Gastrocnemius medialis (tissue), 4 donors: Measurements from ENCODE around the gene PINK1. TPM values are rescaled to one million over a fixed set of nuclear protein-coding genes. Genes with fewer than 3 reads are reported as not detected.

Experiments used
- ATAC-seq, 2 donors: fragments of 150-250 bp; one replicate each; pipeline ENCODE4 v1.9.1; 2016
- DNase-seq, 2 donors: peaks; one replicate each; pipeline ENCODE4 v3.0.0-alpha.2; 2019
- H3K27ac ChIP-seq, 4 donors: fragments of 200-600 bp; sonication (generic); 1 replicate in 1 of 4; 2 replicates in 3 of 4; pipeline ENCODE4 v1.5.1; 2016 to 2018; ENCODE audit warnings: mild to moderate bottlenecking in 2 of 4, moderate library complexity in 1 of 4
- H3K27me3 ChIP-seq, 3 donors: fragments of 200-600 bp; sonication (generic) in 2 of 3; 1 replicate in 1 of 3; 2 replicates in 2 of 3; pipeline versions ENCODE4 v1.5.1 to v1.6.0; 2016 to 2019; ENCODE audit warnings: mild to moderate bottlenecking in 1 of 3, moderate library complexity in 1 of 3
- H3K36me3 ChIP-seq, 2 donors: fragments of 200-600 bp; sonication (generic) in 1 of 2; one replicate each; pipeline ENCODE4 v1.5.1; 2017 to 2018
- H3K4me1 ChIP-seq, 2 donors: fragments of 200-600 bp; sonication (generic) in 1 of 2; one replicate each; pipeline ENCODE4 v1.5.1; 2016 to 2017; ENCODE audit warnings: mild to moderate bottlenecking in 2 of 2
- H3K4me3 ChIP-seq, 4 donors: fragments of 200-600 bp; sonication (generic) in 3 of 4; 1 replicate in 1 of 4; 2 replicates in 3 of 4; pipeline ENCODE4 v1.5.1; 2016 to 2019; ENCODE audit warnings: mild to moderate bottlenecking in 2 of 4
- H3K9me3 ChIP-seq, 3 donors: fragments of 200-600 bp; sonication (generic) in 2 of 3; 1 replicate in 1 of 3; 2 replicates in 2 of 3; pipeline ENCODE4 v1.5.1; 2016 to 2019
- CTCF ChIP-seq, 5 experiments: fragments of 450-650 bp in 3 of 5; fragments of 200-600 bp in 2 of 5; sonication (generic) in 2 of 5; IDR thresholded peaks in 4 of 5; conservative IDR thresholded peaks in 1 of 5; 1 replicate in 4 of 5; 2 replicates in 1 of 5; pipeline ENCODE4 v1.5.1; 2016 to 2019; ENCODE audit warnings: antibody characterized with exemption in 5 of 5, mild to moderate bottlenecking in 3 of 5, moderate library complexity in 3 of 5
- POLR2A ChIP-seq, 2 donors: fragments of 450-650 bp; IDR thresholded peaks; one replicate each; pipeline ENCODE4 v1.6.1; 2017; ENCODE audit warnings: antibody characterized with exemption in 2 of 2, mild to moderate bottlenecking in 2 of 2, moderate library complexity in 2 of 2
- in situ Hi-C, 4 donors: fragments of 200-750 bp; cut with MboI; loops; one replicate each; pipeline versions ENCODE4 v1.15.0 to v1.8.0; 2017; ENCODE audit warnings: low sequenced_read_pairs in 4 of 4
- intact Hi-C: fragments of 100-400 bp; cut with DNase I; formaldehyde crosslinking; loops from one replicate; pipeline ENCODE4 v1.15.1; 2023; ENCODE audit warnings: low total_unique reads
- total RNA-seq, 4 donors: library from RNA; depleted of rRNA; stranded (reverse); fragments of >200 nt; gene quantifications; one replicate each; pipeline versions ENCODE4 v1.1.0 to v1.2.3, GENCODE V29; 2016

Gene PINK1
- total RNA-seq, 4 donors from 2014 or later, result 376 to 478 (median 414) TPM

DNA sequence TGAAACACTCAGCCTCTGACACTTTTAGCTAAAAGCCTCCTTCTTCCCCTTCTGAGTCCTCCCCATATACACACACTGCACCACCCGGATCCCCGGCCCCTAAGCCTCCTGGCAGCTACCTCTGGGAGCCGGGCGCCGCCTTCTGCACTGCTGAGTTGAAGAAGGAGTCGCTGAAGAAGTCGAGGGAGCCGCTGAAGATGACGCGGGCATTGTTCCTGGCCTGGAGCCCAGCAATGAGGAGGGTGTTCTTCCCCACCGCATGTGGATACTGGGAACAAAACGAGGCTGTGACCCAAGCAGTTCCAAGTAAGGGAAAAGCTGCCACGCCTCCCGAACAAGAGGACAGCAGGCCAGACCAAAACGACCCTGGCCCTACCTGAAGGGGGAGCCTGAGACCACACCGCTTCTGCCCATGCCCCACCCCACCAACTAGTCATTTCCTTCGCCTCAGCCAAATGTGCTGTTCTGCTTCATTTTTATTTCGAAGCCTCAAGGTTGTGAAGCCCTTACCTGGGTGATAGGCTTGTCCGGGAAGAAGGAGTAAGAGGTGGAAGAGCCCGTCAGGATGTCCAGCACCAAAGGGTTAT, 20.9 kb downstream of the PINK1 start:
- Histone ChIP-seq H3K27ac (peak overlapping the region; percentile 40 to 72 (median 68)), H3K27me3 (no peaks in the 10 kb centered on the region), H3K4me1 (peaks cover 14 to 21% of the 10 kb centered on the region in 2 donors), H3K9me3 (no peaks in the 10 kb centered on the region), H3K36me3 (peaks cover 0 to 75% of the 10 kb centered on the region in 2 donors), H3K4me3 (no peak overlapping the region)
- intact Hi-C loops (no loop called here), in situ Hi-C loops (no loop called here)
- peak; percentile 16 to 74 for DNase-seq
- TF ChIP-seq CTCF (IDR thresholded peaks at IDR 0.05 in 4 of 5, conservative IDR thresholded peaks at IDR 0.05 in 1 of 5) (no peak), POLR2A (IDR thresholded peaks at IDR 0.05) (no peak)
- ATAC-seq, result peak; percentile 59 to 74

DNA sequence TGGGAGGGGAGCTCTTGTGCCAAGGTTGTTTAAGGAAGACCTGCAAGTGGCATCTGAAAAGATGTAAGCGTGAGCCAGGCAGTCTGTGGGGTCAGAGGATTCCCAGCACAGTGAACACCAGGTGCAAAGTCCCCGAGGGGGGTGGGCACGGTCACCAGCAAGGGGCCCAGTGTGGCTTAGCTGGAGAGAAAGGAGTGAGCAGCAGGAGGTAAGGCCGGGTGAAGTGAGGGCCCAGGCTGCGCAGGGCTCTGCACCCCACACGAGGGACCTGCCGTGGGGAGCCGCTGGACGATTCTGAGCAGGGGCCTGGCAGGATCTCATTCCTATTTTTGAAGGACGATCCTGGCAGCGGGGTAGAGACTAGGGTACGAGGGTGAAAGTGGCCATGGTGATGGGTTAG, 23.8 kb downstream of the PINK1 start:
- ATAC-seq (no peak), DNase-seq (no peak)
- peaks cover 0 to 50% of the 10 kb centered on the region in 2 donors for H3K36me3 ChIP-seq
- no peaks in the 10 kb centered on the region for H3K9me3 ChIP-seq
- peak overlapping the region in 2 of 4 donors; percentile 70 to 76 for H3K27ac ChIP-seq
- H3K27me3 ChIP-seq, result no peaks in the 10 kb centered on the region
- H3K4me1 ChIP-seq, result peaks cover 33 to 41% of the 10 kb centered on the region in 2 donors
- intact Hi-C loops, result no loop called here
- no peak for TF ChIP-seq POLR2A (IDR thresholded peaks at IDR 0.05)
- no peak for TF ChIP-seq CTCF (IDR thresholded peaks at IDR 0.05 in 4 of 5, conservative IDR thresholded peaks at IDR 0.05 in 1 of 5)
- no peak overlapping the region for H3K4me3 ChIP-seq
- in situ Hi-C loops, result no loop called here

DNA sequence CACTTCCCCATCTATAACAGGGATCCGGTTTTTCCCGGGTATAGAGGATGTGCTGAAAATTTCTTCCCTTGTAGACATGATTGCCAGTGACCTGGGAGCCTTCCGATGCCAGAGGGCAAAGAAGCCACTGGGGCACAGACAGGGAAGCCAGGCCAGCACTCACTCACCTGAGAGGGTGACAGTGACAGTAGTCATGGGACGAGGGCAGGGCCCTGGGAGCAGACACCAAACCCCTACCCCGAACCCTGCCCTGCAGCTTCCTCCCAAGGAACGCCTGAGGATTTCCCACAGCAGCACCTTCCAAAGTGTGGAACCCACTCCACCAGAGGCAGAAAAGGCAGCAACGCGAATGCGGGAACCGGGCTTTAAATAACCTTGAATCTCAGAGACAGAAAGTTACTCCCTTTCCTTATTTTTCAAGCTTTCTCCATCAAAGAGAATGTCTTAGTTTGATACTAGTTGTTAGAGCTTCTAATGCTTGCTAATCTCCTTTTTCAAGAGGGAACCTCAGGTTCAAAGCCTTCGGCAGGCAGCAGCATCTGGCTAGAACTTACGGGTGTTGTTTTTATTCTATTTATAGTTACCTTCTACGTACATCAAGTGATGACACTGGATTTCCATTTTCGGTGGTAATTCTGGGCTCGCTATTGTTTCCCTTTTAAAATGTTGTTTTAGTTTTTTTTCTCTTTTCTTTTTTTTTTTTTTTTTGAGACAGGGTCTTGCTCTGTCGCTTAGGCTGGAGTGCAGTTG, 25.1 kb downstream of the PINK1 start:
- peaks cover 0 to 37% of the 10 kb centered on the region in 2 donors for H3K36me3 ChIP-seq
- peaks cover 36 to 43% of the 10 kb centered on the region in 2 donors for H3K4me1 ChIP-seq
- peak overlapping the region; percentile 65 to 76 (median 69) for H3K27ac ChIP-seq
- no peak for TF ChIP-seq POLR2A (IDR thresholded peaks at IDR 0.05)
- TF ChIP-seq CTCF (IDR thresholded peaks at IDR 0.05 in 4 of 5, conservative IDR thresholded peaks at IDR 0.05 in 1 of 5), result no peak
- no peaks in the 10 kb centered on the region for H3K9me3 ChIP-seq
- ATAC-seq (no peak), DNase-seq (no peak)
- intact Hi-C loops, result no loop called here
- in situ Hi-C loops, result no loop called here
- H3K27me3 ChIP-seq, result no peaks in the 10 kb centered on the region
- no peak overlapping the region for H3K4me3 ChIP-seq

- peak overlapping the region; percentile 81 to 99 (median 90) for H3K4me3 ChIP-seq
- no peak for DNase-seq
- H3K36me3 ChIP-seq, result peaks cover 0 to 19% of the 10 kb centered on the region in 2 donors
- intact Hi-C loops (loop anchor here (2.0 kb wide), 1 partner anchor 28 kb away; the partner anchor contains the start of gene PINK1), in situ Hi-C loops (no loop called here)
- H3K27me3 ChIP-seq, result no peaks in the 10 kb centered on the region
- peak overlapping the region; percentile 80 to 90 (median 86) for H3K27ac ChIP-seq
- H3K9me3 ChIP-seq, result no peaks in the 10 kb centered on the region
- TF ChIP-seq POLR2A (IDR thresholded peaks at IDR 0.05) (no peak), CTCF (IDR thresholded peaks at IDR 0.05 in 4 of 5, conservative IDR thresholded peaks at IDR 0.05 in 1 of 5) (no peak)
- peaks cover 36 to 43% of the 10 kb centered on the region in 2 donors for H3K4me1 ChIP-seq
- ATAC-seq, result no peak
These were observed 27.1 kb downstream of the PINK1 start for GRCh38 chr1:20660363-20660762.
